ENCODE measurements around the gene MORN2.

The MORN2 gene

GRCh38 chr2:38887347-38887746, 11.6 kb downstream of the MORN2 start:
- no peaks in the 10 kb centered on the region for H3K36me3 ChIP-seq (ENCODE audit: control insufficient read depth, low read length)
- H3F3A ChIP-seq (ENCODE audit: control insufficient read depth, insufficient read depth) = no peaks in the 10 kb centered on the region
- no peaks in the 10 kb centered on the region for H3K9me3 ChIP-seq (ENCODE audit: control insufficient read depth, insufficient read depth, low read length)
- H3K4me3 ChIP-seq (ENCODE audit: low read length) = no peak overlapping the region
- no peaks in the 10 kb centered on the region for H3K27me3 ChIP-seq (ENCODE audit: control insufficient read depth, low read length)
- no peak overlapping the region for H3K27ac ChIP-seq (ENCODE audit: low read depth, low read length)
- no peaks in the 10 kb centered on the region for H3K4me1 ChIP-seq (ENCODE audit: control insufficient read depth, low read length)
- H3K4me2 ChIP-seq (ENCODE audit: low read length) = no peak overlapping the region
- no peaks in the 10 kb centered on the region for H3K79me2 ChIP-seq (ENCODE audit: control insufficient read depth, low read length)
- TF ChIP-seq CTCF (IDR thresholded peaks at IDR 0.05; ENCODE audit: low read depth, low read length, poor library complexity, severe bottlenecking) = no peak
- TF ChIP-seq EZH2phosphoT487 (IDR thresholded peaks at IDR 0.05; ENCODE audit: borderline replicate concordance, low read length) = no peak
- H3K9me2 ChIP-seq (replicated peaks; ENCODE audit: control insufficient read depth, low read length) = no peaks in the 10 kb centered on the region
- no peaks in the 10 kb centered on the region for H4K20me1 ChIP-seq (ENCODE audit: control insufficient read depth, insufficient read depth, low read depth, low read length)

GRCh38 chr2:38887902-38888554, 12.3 kb downstream of the MORN2 start:
- no peaks in the 10 kb centered on the region for H3K36me3 ChIP-seq (ENCODE audit: control insufficient read depth, low read length)
- no peak overlapping the region for H3K27ac ChIP-seq (ENCODE audit: low read depth, low read length)
- no peaks in the 10 kb centered on the region for H4K20me1 ChIP-seq (ENCODE audit: control insufficient read depth, insufficient read depth, low read depth, low read length)
- H3K79me2 ChIP-seq (ENCODE audit: control insufficient read depth, low read length) = no peaks in the 10 kb centered on the region
- H3F3A ChIP-seq (ENCODE audit: control insufficient read depth, insufficient read depth) = no peaks in the 10 kb centered on the region
- H3K9me3 ChIP-seq (ENCODE audit: control insufficient read depth, insufficient read depth, low read length) = no peaks in the 10 kb centered on the region
- no peaks in the 10 kb centered on the region for H3K27me3 ChIP-seq (ENCODE audit: control insufficient read depth, low read length)
- no peak for TF ChIP-seq CTCF (IDR thresholded peaks at IDR 0.05; ENCODE audit: low read depth, low read length, poor library complexity, severe bottlenecking)
- no peak for TF ChIP-seq EZH2phosphoT487 (IDR thresholded peaks at IDR 0.05; ENCODE audit: borderline replicate concordance, low read length)
- H3K4me2 ChIP-seq (ENCODE audit: low read length) = no peak overlapping the region
- H3K4me3 ChIP-seq (ENCODE audit: low read length) = no peak overlapping the region
- no peaks in the 10 kb centered on the region for H3K9me2 ChIP-seq (replicated peaks; ENCODE audit: control insufficient read depth, low read length)
- H3K4me1 ChIP-seq (ENCODE audit: control insufficient read depth, low read length) = no peaks in the 10 kb centered on the region

GRCh38 chr2:38889045-38889444, 13.3 kb downstream of the MORN2 start:
- no peaks in the 10 kb centered on the region for H3K27me3 ChIP-seq (ENCODE audit: control insufficient read depth, low read length)
- H3K36me3 ChIP-seq (ENCODE audit: control insufficient read depth, low read length) = no peaks in the 10 kb centered on the region
- H3K27ac ChIP-seq (ENCODE audit: low read depth, low read length) = no peak overlapping the region
- no peaks in the 10 kb centered on the region for H3K79me2 ChIP-seq (ENCODE audit: control insufficient read depth, low read length)
- H3K9me2 ChIP-seq (replicated peaks; ENCODE audit: control insufficient read depth, low read length) = no peaks in the 10 kb centered on the region
- no peaks in the 10 kb centered on the region for H3K4me1 ChIP-seq (ENCODE audit: control insufficient read depth, low read length)
- H3K4me2 ChIP-seq (ENCODE audit: low read length) = no peak overlapping the region
- no peaks in the 10 kb centered on the region for H3K9me3 ChIP-seq (ENCODE audit: control insufficient read depth, insufficient read depth, low read length)
- H3K4me3 ChIP-seq (ENCODE audit: low read length) = no peak overlapping the region
- no peak for TF ChIP-seq EZH2phosphoT487 (IDR thresholded peaks at IDR 0.05; ENCODE audit: borderline replicate concordance, low read length)
- no peak for TF ChIP-seq CTCF (IDR thresholded peaks at IDR 0.05; ENCODE audit: low read depth, low read length, poor library complexity, severe bottlenecking)
- no peaks in the 10 kb centered on the region for H3F3A ChIP-seq (ENCODE audit: control insufficient read depth, insufficient read depth)
- no peaks in the 10 kb centered on the region for H4K20me1 ChIP-seq (ENCODE audit: control insufficient read depth, insufficient read depth, low read depth, low read length)

Measured in DOHH2 (cell line).